Ecto neural progenitor cell (in vitro differentiated cells): ENCODE results near the gene YY2.
"Not testable (repeated sequence)": the region's sequence is repeated elsewhere in the genome, so short reads cannot be mapped to it uniquely, and the experiment has no call there.

Experiments used
- DNase-seq: peaks from one replicate; pipeline ENCODE4 v3.0.0-alpha.2; 2018; ENCODE audit warnings: low spot score

YY2 gene

GRCh38 chrX:21874182-21874581, 18.4 kb downstream of the YY2 start:
- DNase-seq: not testable (repeated sequence)

GRCh38 chrX:21875013-21875412, 19.2 kb downstream of the YY2 start:
- DNase-seq: no peak

- DNase-seq: no peak
These were observed 26.2 kb downstream of the YY2 start for GRCh38 chrX:21881881-21882574.

GRCh38 chrX:21883258-21883657, 27.5 kb downstream of the YY2 start:
- no peak for DNase-seq

GRCh38 chrX:21885568-21885967, 29.8 kb downstream of the YY2 start:
- DNase-seq: no peak

- DNase-seq: no peak
These were observed 49.5 kb downstream of the YY2 start for GRCh38 chrX:21905313-21905712.

- no peak for DNase-seq
These were observed 50.2 kb downstream of the YY2 start for GRCh38 chrX:21905953-21906352.

GRCh38 chrX:21907260-21907659, 51.5 kb downstream of the YY2 start:
- no peak for DNase-seq
